Skeletal muscle tissue (tissue), 4 donors: ENCODE data around the gene BTK. TPM values are rescaled to one million over a fixed set of nuclear protein-coding genes. Genes with fewer than 3 reads are reported as not detected.

Source experiments
- H3K27ac ChIP-seq: one replicate; pipeline ENCODE4 v1.7.0; 2013; ENCODE audit warnings: mild to moderate bottlenecking, low read depth, low read length, inconsistent platforms
- H3K27me3 ChIP-seq, 3 donors: one replicate each; pipeline ENCODE4 v1.7.0; 2013; ENCODE audit warnings: low read length in 3 of 3; ENCODE audit not compliant: control insufficient read depth in 3 of 3, insufficient read depth in 3 of 3
- H3K36me3 ChIP-seq, 3 donors: one replicate each; pipeline ENCODE4 v1.7.0; 2013; ENCODE audit warnings: low read length in 3 of 3; ENCODE audit not compliant: control insufficient read depth in 3 of 3, insufficient read depth in 3 of 3
- H3K4me1 ChIP-seq, 3 donors: one replicate each; pipeline ENCODE4 v1.7.0; 2013; ENCODE audit warnings: low read length in 3 of 3, mild to moderate bottlenecking in 3 of 3; ENCODE audit not compliant: control insufficient read depth in 3 of 3, insufficient read depth in 3 of 3
- H3K4me3 ChIP-seq, 3 donors: one replicate each; pipeline ENCODE4 v1.7.0; 2013; ENCODE audit warnings: low read length in 3 of 3
- H3K9ac ChIP-seq, 3 donors: one replicate each; pipeline ENCODE4 v1.7.0; 2013; ENCODE audit warnings: low read length in 3 of 3, mild to moderate bottlenecking in 3 of 3, moderate library complexity in 2 of 3, low read depth in 1 of 3
- H3K9me3 ChIP-seq, 3 donors: one replicate each; pipeline ENCODE4 v1.7.0; 2013; ENCODE audit warnings: low read length in 3 of 3; ENCODE audit not compliant: control insufficient read depth in 3 of 3
- total RNA-seq: library from RNA; depleted of rRNA; stranded (reverse); fragments of >200 nt; gene quantifications from one replicate; pipeline ENCODE4 v1.2.3, GENCODE V29; 2014
- donor health status: Osteomylitis.

Gene BTK
- total RNA-seq, 1 donor from 2014 or later: 2.1 TPM

GRCh38 chrX:101394372-101394771 lies 8.4 kb upstream of the BTK start:
- peaks cover 2 to 8% (median 3%) of the 10 kb centered on the region in 3 donors for H3K4me1 ChIP-seq
- no peak overlapping the region for H3K4me3 ChIP-seq
- H3K36me3 ChIP-seq: peaks cover 0 to 5% (median 4%) of the 10 kb centered on the region in 3 donors
- no peaks in the 10 kb centered on the region for H3K27me3 ChIP-seq
- no peak overlapping the region for H3K9ac ChIP-seq
- H3K27ac ChIP-seq: no peak overlapping the region
- H3K9me3 ChIP-seq: no peaks in the 10 kb centered on the region

- H3K4me1 ChIP-seq: peaks cover 2 to 8% (median 3%) of the 10 kb centered on the region in 3 donors
- H3K27ac ChIP-seq: no peak overlapping the region
- no peak overlapping the region for H3K4me3 ChIP-seq
- no peaks in the 10 kb centered on the region for H3K27me3 ChIP-seq
- no peaks in the 10 kb centered on the region for H3K9me3 ChIP-seq
- H3K9ac ChIP-seq: no peak overlapping the region
- H3K36me3 ChIP-seq: peaks cover 0 to 5% (median 4%) of the 10 kb centered on the region in 3 donors
Observed at GRCh38 chrX:101393530-101394305, 7.7 kb upstream of the BTK start.

- H3K4me3 ChIP-seq: peak overlapping the region in 2 of 3 donors; percentile 72 to 76
- no peaks in the 10 kb centered on the region for H3K9me3 ChIP-seq
- peaks cover 0 to 5% (median 4%) of the 10 kb centered on the region in 3 donors for H3K36me3 ChIP-seq
- H3K9ac ChIP-seq: peak overlapping the region in 2 of 3 donors; percentile 80
- H3K27ac ChIP-seq: no peak overlapping the region
- H3K27me3 ChIP-seq: no peaks in the 10 kb centered on the region
- peaks cover 2 to 8% (median 3%) of the 10 kb centered on the region in 3 donors for H3K4me1 ChIP-seq
Observed at GRCh38 chrX:101391831-101392230, 5.8 kb upstream of the BTK start.

- Histone ChIP-seq H3K9me3 (no peaks in the 10 kb centered on the region), H3K4me1 (peaks cover 2 to 8% (median 3%) of the 10 kb centered on the region in 3 donors)
Observed at GRCh38 chrX:101390664-101391525, 4.9 kb upstream of the BTK start, which contains the start of gene RPL36A. RPL36A (plus strand) TSS chrX:101391011; CDS start chrX:101391044, 33 bp downstream.

GRCh38 chrX:101388604-101389003 lies 2.6 kb upstream of the BTK start:
- no peak overlapping the region for H3K27ac ChIP-seq
- no peaks in the 10 kb centered on the region for H3K9me3 ChIP-seq
- peaks cover 2 to 8% (median 3%) of the 10 kb centered on the region in 3 donors for H3K4me1 ChIP-seq
- no peaks in the 10 kb centered on the region for H3K27me3 ChIP-seq
- no peak overlapping the region for H3K9ac ChIP-seq
- H3K36me3 ChIP-seq: peaks cover 0 to 3% (median 0%) of the 10 kb centered on the region in 3 donors
- no peak overlapping the region for H3K4me3 ChIP-seq

More at GRCh38 chrX:101390664-101391525, 4.9 kb upstream of the BTK start, which contains the start of gene RPL36A:
- H3K27ac ChIP-seq: peak within 1 kb of the TSS; percentile 75
- peak within 1 kb of the TSS; percentile 78 to 80 (median 80) for H3K9ac ChIP-seq
- peaks cover 0 to 5% (median 2%) of the 10 kb centered on the region in 3 donors for H3K36me3 ChIP-seq
- peak within 1 kb of the TSS; percentile 72 to 80 (median 76) for H3K4me3 ChIP-seq
- no peaks in the 10 kb centered on the region for H3K27me3 ChIP-seq

GRCh38 chrX:101386542-101386885 lies 523 bp upstream of the BTK start:
- Histone ChIP-seq H3K36me3 (no peaks in the 10 kb centered on the region), H3K4me3 (no peak overlapping the region), H3K4me1 (peaks cover under 1 to 3% (median 2%) of the 10 kb centered on the region in 3 donors), H3K27ac (no peak overlapping the region), H3K9me3 (no peaks in the 10 kb centered on the region), H3K9ac (no peak overlapping the region), H3K27me3 (no peaks in the 10 kb centered on the region)

GRCh38 chrX:101385026-101385684 lies 836 bp downstream of the BTK start:
- H3K4me3 ChIP-seq: no peak overlapping the region
- H3K27ac ChIP-seq: no peak overlapping the region
- H3K9me3 ChIP-seq: no peaks in the 10 kb centered on the region
- H3K9ac ChIP-seq: no peak overlapping the region
- no peaks in the 10 kb centered on the region for H3K36me3 ChIP-seq
- no peaks in the 10 kb centered on the region for H3K27me3 ChIP-seq
- H3K4me1 ChIP-seq: no peaks in the 10 kb centered on the region

GRCh38 chrX:101383679-101384205 lies 2.2 kb downstream of the BTK start:
- H3K4me1 ChIP-seq: no peaks in the 10 kb centered on the region
- H3K4me3 ChIP-seq: no peak overlapping the region
- no peaks in the 10 kb centered on the region for H3K27me3 ChIP-seq
- no peak overlapping the region for H3K9ac ChIP-seq
- H3K9me3 ChIP-seq: no peaks in the 10 kb centered on the region
- no peaks in the 10 kb centered on the region for H3K36me3 ChIP-seq
- H3K27ac ChIP-seq: no peak overlapping the region

- H3K4me1 ChIP-seq: no peaks in the 10 kb centered on the region
- no peaks in the 10 kb centered on the region for H3K27me3 ChIP-seq
- H3K27ac ChIP-seq: no peak overlapping the region
- no peak overlapping the region for H3K9ac ChIP-seq
- H3K4me3 ChIP-seq: no peak overlapping the region
- no peaks in the 10 kb centered on the region for H3K9me3 ChIP-seq
- H3K36me3 ChIP-seq: no peaks in the 10 kb centered on the region
Observed at GRCh38 chrX:101377547-101377946, 8.4 kb downstream of the BTK start.
